GM13976 (cell line): ENCODE results near the gene KMO.

Experiments used
- DNase-seq: peaks from one replicate; pipeline ENCODE4 v3.0.0; 2012; ENCODE audit warnings: low spot score
- CTCF ChIP-seq: IDR thresholded peaks from 2 replicates; pipeline ENCODE4 v1.5.1; 2012; ENCODE audit warnings: borderline replicate concordance, mild to moderate bottlenecking; ENCODE audit not compliant: insufficient read depth; ENCODE audit errors: extremely low read depth, missing control alignments, control extremely low read depth
- in situ Hi-C: fragments of 300-500 bp; cut with MboI; formaldehyde crosslinking; loops from one replicate; pipeline ENCODE4 v1.12.0; 2022; ENCODE audit warnings: low sequenced_read_pairs, mixed read lengths, inconsistent platforms; ENCODE audit not compliant: unreplicated experiment

Gene KMO

GRCh38 chr1:241553886-241554592 lies 21.9 kb downstream of the KMO start:
- TF ChIP-seq CTCF = no peak
- DNase-seq = no peak
- in situ Hi-C loops = no loop called here

GRCh38 chr1:241555526-241555925 lies 23.3 kb downstream of the KMO start:
- in situ Hi-C loops = no loop called here
- DNase-seq = no peak
- TF ChIP-seq CTCF = no peak

DNA sequence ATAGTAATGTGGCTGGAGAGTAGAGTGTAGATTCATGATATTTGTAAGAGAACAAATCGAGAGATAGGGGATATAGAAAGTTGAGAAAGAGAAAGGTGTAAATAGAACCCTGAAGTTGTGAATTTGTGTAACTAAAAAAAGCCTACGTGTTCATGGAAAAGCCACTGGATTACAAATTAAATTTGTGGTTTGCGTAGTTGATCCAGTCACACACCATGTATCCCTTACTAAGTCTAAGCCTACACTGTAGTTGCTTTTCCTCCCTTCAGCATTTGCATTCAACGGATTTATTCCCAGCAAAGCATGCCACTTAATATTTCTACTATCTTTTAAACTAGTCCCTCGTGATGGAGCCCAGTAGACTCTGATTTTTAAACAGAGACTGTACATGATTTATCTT lies 24.9 kb downstream of the KMO start:
- no peak for DNase-seq
- TF ChIP-seq CTCF = no peak
- in situ Hi-C loops = no loop called here

DNA sequence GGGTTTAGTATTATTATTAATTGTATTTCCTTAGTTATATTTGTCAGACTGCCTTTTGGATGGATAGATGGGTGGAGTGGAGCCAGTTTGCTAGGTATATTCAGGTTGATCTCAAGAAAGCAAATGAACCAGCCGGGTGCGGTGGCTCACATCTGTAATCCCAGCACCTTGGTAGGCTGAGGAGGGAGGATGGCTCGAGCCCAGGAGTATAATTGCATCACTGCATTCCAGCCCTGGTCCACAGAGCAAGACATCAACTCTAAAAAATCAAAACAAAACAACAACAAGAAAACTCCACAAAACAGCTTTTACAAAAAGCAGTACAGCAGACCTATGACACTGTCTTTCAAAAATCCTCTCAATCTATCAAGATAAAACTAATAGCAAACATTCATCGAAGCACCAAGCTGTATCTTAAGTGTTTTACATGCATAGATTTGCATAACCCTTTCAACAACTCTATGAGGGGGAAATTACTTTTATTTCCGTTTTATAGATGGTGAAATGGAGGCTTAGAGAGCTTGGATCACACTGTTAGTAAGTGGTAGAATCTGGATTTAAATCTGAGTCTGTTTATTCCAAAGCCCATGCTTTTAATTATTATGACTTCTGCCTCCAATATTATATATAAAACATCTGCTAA lies 25.5 kb downstream of the KMO start:
- DNase-seq = no peak
- TF ChIP-seq CTCF = no peak
- in situ Hi-C loops = no loop called here

- TF ChIP-seq CTCF = no peak
- in situ Hi-C loops = no loop called here
- no peak for DNase-seq
These were observed 28.1 kb downstream of the KMO start for GRCh38 chr1:241560146-241560848.

DNA sequence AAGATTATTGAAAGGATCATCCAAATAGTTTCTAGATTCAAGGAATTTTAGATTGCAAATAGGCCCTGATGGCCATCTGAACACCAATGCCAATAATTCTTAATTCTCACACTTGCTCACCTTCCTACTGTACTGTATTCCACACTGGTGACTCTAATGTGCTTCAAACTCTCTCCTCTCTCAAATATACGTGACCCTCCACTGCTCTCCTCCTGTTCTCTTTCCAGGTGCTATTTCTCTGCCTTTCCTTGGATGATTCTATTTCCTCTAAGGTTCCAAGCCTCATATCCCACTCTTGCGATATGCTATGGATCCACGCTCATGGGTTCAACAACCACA lies 28.6 kb downstream of the KMO start:
- in situ Hi-C loops = no loop called here
- no peak for TF ChIP-seq CTCF

More for the DNA sequence above, 28.6 kb downstream of the KMO start:
- DNase-seq = no peak
